Right forelimb (tissue), 1 donor: ENCODE data around the gene CCDC97.
"Not testable (repeated sequence)": the region's sequence is repeated elsewhere in the genome, so short reads cannot be mapped to it uniquely, and the experiment has no call there.

ENCODE experiments used
- DNase-seq: peaks from one replicate; pipeline ENCODE4 v3.0.0-alpha.2; 2018

CCDC97 gene

DNA sequence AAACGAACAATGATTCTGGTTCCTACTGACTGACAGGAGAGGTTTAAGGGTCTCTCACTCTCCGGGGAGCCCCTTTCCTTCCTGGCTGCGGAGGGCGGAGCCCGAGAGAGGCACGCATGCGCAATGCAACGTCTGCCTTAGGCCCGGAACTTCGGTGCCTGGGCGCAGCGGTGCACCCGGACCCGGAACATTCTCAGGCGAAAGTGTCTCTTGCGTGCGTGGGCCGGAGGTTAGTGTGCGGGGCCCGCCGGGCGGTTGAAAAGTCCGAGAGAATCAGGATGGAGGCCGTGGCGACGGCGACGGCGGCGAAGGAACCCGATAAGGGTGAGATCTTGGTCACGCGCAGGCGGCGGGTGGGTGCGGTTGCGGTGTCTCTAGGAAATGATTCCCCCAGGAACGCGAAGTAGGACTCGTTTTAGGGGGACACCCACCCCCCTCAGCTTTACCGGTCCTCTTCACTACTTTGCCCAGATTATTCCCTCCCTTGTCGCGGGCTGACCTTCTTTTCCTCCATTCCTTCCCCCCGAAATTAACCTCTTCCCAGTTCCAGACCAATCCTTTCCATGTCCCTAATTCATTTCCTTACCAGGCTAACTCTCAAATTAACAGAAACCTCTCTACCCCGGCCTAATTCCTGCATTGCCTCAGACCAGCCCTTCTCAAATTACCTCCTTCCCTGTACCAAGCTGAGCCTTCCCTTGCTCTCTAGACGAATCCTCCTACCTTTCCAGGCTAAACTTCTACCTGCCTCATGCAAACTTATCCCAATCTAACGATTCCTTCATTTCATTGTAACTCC is at the start of gene CCDC97:
TSS of gene CCDC97 (plus strand) at position 140 of the 799 bp plus-strand sequence. CDS start at position 279, 139 bp downstream.
- peak; percentile 94 for DNase-seq

DNA sequence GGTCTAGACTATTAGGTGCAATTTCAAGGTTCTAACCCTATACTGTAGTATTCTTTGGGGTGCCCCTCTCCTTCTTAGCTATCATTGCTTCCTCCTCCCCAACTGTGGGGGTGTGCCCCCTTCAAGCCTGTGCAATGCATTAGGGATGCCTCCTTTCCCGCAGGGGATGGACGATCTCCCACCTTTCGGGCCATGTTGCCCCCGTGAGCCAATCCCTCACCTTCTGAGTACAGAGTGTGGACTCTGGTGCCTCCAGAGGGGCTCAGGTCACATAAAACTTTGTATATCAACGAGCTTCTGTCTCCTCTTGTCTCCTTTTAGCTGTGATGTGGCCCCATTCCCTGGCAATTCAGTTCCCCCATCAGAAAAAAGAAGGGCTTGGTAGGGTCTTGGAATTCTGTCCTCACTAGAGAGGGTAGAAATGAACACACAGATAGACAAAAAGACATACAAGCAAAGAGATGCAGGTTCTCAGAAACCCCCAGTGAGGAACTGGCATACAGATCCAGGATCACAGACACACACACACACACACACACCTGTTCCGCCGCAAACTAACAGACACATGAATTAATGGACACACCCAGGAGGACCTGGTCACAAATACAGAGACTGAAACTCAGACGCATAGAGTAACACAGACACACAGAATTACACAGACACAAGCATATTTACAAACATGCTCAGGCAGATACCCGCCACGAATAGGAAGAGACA is 48.3 kb upstream of the CCDC97 start:
- no peak for DNase-seq

GRCh38 chr19:41263042-41263849 is 46.7 kb upstream of the CCDC97 start:
- peak; percentile 82 for DNase-seq

DNA sequence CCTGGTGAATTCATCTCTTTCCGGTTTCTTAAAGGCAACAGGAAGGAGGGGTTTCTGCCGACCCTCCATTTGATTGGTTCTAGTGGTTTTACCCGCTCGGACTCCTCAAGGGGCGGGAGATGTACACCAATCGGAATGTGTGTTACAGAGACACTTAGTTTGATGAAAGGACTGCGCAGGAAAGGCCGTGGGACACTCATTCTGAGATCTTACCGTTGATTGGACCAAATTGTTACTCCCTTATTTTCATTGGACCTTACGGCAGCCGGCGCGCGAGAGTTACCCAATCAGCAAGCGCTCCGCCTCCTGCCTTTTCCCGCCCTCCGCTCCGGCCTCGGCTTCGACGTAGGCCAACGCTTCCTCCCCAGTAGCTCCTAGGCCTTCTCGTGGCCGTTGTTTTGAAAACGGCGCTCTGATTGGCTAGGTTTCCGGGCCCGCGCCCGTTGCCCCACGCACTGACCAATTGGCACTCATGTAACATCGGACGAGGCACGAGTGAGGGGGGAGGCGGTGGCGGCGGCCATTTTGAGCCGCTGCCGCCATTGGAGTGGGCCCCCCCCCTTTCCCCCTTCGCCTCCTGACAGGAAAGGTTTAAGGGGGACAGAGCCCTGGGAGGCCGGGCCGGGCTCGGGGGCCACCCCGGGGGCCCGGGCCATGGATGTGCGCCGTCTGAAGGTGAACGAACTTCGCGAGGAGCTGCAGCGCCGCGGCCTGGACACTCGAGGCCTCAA is 46.0 kb upstream of the CCDC97 start, which contains the start of gene HNRNPUL1:
TSS of gene HNRNPUL1 (plus strand) at position 523 of the 731 bp plus-strand sequence. CDS start at position 655, 132 bp downstream.
- peak; percentile 100 for DNase-seq

DNA sequence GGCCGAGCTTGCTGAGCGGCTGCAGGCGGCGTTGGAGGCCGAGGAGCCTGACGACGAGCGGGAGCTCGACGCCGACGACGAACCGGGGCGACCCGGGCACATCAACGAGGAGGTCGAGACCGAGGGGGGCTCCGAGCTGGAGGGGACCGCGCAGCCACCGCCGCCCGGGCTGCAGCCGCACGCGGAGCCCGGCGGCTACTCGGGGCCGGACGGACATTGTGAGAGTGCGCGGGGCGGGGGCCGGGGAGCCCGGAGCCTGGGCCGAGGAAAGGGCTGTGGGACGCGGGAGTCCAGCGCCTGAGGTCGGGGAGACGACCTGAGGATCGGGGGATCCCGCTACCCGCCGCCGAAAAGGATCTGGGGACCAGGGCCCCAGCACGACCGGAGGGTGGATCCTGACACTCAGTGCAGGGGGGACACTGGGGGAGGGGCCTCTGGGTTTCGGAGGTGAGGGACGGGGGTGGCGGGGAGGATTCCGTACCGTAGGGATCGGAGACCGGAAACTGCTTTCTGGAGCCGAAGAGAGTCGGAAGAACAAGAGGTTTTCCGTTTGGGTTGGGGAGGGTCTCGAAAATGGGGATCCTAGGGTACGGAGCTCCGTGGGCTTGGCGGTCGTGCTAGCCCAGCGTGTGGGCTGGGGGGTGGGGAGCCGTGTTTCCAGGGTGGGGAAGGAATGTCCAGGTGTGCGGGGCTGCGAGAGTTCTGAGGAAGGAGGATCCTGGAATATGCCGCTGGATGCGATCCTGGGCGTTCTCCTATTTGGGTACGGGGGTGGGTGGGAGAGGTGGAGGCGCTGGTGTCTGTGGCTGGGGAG is 45.2 kb upstream of the CCDC97 start:
- DNase-seq: peak; percentile 77

DNA sequence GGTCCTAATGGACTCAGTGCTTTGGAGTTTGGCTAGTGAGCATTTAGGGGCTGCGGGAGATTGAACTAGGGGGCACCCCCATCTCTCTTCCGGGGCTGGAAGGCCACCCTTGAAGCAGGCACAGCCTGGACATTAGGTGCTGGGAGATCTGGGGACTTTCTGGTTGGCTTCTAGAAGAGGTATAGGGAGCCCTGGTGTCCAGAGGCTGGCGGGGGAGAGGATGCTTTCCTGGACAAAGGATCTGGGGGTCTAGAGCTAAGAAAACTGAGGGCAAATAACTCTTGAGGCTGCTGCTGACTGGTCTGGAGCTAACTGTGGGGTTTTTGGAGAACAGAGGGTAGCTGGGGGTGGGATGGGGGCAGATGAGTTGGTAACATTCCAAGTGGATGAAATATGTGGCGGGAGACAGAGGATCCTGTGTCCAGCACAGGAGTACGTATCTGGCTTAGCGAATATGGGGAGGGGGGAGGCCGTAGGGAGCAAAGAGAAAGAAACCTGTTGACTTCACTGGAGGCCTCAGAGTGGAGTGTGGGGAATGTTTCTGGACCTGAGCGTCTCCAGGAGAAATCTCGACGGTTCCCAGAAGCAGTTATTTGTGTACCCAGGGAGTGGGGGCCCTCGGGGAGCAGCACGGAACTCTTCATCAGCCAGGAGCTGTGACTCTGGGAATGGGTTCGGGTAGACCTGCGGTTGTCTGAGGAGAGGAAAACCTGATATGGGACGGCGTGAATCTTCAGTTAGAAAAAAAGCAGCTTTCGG is 44.4 kb upstream of the CCDC97 start:
- DNase-seq: peak; percentile 49

GRCh38 chr19:41269055-41269454 is 40.9 kb upstream of the CCDC97 start:
- DNase-seq: no peak

GRCh38 chr19:41269571-41269970 is 40.4 kb upstream of the CCDC97 start:
- DNase-seq: no peak

DNA sequence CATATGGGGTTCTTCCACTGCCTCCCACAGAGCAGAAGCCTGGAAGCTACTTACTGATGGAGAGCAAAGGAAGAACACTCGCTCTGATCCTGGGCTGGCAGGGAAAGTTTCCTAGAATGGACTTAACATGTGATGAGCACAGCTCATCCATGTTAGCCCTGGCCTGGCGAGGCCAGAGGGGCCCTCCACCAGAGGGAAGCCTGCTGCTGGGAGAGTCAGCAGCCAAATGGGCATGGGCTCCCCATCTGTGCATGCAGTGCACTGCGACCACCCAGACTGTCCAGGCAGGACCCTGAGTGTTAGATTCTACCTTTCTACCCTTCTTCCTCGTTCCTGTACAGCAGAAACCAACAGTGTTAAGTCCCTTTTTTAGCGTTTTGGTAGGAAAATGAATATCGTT is 36.9 kb upstream of the CCDC97 start:
- DNase-seq: no peak

DNA sequence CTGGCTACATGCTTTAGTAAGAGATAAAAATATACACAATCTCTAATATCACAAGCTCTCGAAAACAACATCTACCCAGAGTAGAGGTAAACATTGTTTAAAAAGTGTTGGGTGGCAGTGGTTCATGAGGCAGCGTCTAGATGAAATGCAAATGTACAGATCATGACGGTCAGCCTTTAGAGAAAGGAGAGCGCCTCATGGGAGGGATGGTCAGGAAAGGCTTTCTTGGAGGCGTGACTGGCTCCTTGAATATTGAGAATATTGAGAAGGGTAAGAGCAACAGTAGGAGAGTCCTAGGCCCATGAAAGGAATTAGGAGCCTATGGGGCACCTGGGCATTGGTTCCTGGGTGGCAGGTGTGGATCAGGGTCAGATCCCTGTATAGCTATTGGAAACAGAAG is 35.2 kb upstream of the CCDC97 start:
- DNase-seq: no peak

DNA sequence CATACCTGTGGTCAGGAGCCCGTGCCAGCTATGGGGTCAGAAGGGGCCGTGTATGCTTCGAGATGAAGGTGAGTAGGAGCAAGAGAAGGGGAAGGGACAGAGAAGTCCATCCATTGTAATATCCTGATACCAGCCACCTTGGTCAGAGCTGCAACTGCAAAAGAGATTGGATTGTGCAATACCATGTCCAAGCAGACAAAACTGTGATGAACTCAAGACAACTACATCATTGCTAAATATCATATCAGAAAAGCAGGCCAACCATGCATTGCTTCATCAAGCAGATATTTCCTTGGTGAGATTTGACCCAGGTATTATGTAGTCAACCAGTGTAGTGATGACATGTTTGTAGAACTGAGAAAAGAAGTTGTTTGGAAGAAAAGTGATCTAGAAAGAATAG is 33.7 kb upstream of the CCDC97 start:
- no peak for DNase-seq

- DNase-seq: no peak
Measured at GRCh38 chr19:41278478-41278877, 31.5 kb upstream of the CCDC97 start.

- no peak for DNase-seq
Measured at GRCh38 chr19:41288673-41289530, 21.1 kb upstream of the CCDC97 start.

DNA sequence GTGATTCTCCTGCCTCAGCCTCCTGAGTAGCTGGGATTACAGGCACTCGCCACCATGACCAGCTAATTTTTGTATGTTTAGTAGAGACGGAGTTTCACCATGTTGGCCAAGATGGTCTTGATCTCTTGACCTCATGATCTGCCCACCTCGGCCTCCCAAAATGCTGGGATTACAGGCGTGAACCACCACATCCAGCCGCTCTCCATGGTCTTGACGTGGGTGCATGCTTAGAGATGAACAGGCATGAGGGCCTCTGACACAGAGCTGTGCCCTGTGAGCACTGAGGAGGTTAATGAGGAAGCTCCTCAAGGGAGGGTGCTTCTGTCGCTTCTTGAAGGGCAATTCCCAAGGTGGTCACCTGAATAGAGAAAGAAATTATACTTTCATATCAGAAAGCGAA is 20.2 kb upstream of the CCDC97 start:
- DNase-seq: not testable (repeated sequence)

- DNase-seq: no peak
Measured at GRCh38 chr19:41294393-41294792, 15.6 kb upstream of the CCDC97 start.

- DNase-seq: no peak
Measured at GRCh38 chr19:41295499-41295898, 14.5 kb upstream of the CCDC97 start.

GRCh38 chr19:41296433-41296871 is 13.5 kb upstream of the CCDC97 start:
- DNase-seq: no peak

- DNase-seq: no peak
Measured at GRCh38 chr19:41297628-41298347, 12.2 kb upstream of the CCDC97 start.

- DNase-seq: peak; percentile 82
Measured at GRCh38 chr19:41298348-41298964, 11.5 kb upstream of the CCDC97 start.
